ENCODE results near the gene BORA. TPM values are rescaled to one million over a fixed set of nuclear protein-coding genes. Genes with fewer than 3 reads are reported as not detected.
A peak's percentile ranks its signal among the peaks of the same experiment; 100 is the strongest.
"Not testable (repeated sequence)": the region's sequence is repeated elsewhere in the genome, so short reads cannot be mapped to it uniquely, and the experiment has no call there.

Gene BORA
- 32.1 and 37.0 TPM in 2 replicates for total RNA-seq (2014; rRNA removed; shearing (Covaris generic))

DNA sequence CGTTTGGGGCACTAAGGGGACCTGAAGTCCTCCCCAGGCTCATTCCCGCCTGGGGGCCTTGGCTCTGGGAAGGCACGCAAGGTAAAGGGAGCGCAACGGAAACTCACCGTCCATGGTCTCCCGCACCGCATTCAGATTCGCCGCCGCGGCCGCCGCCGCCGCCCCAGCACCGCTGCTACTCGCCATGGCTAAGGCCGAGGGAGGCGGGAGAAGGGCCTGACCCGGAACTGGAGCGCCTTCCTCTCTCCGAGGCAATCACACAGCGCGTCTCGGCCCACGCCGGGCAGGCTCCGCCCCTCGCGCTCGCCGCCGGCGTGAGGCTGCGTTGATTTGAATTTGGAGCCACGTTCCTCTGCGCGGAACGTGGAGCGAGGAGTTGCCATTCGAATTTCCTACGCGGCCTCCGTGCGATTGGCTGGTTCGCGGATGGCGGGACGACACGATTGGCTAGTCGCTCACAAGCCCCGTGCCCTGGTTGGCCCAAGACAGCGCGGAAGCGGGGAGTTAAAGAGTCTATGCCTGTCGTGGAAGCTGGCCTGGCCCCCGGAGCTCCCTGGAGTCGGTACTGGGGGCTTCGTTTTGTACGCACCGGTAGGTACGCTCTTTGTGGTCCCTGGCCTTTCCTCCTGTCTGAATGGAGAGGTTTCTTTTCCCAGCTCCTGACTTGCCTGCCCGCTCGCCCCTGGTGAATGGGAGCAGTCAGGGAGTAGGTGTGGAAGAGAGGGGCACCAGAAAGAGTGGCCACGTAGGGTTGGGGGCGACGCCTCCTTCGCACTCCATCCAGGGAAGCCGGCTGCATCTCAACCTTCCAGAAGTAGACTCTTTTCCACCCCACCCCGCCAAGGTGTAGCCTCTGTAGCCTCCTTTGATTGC lies at the start of gene BORA, which contains the start of gene MZT1:
BORA (plus strand) TSS at position 507 of the 873 bp plus-strand sequence. CDS start 1,018 bp downstream, outside the sequence.
MZT1 (minus strand) TSS at position 213 of the 873 bp plus-strand sequence; CDS start at position 186, 27 bp downstream.
- DNase-seq (ENCODE audit: low spot score): peak; percentile 96
- in situ Hi-C loops (cut with HindIII; ENCODE audit: low sequenced_read_pairs): no loop called here

- DNase-seq (ENCODE audit: low spot score): no peak
- in situ Hi-C loops (cut with HindIII; ENCODE audit: low sequenced_read_pairs): no loop called here
Measured at GRCh38 chr13:72678312-72678711, 49.4 kb upstream of the BORA start.

DNA sequence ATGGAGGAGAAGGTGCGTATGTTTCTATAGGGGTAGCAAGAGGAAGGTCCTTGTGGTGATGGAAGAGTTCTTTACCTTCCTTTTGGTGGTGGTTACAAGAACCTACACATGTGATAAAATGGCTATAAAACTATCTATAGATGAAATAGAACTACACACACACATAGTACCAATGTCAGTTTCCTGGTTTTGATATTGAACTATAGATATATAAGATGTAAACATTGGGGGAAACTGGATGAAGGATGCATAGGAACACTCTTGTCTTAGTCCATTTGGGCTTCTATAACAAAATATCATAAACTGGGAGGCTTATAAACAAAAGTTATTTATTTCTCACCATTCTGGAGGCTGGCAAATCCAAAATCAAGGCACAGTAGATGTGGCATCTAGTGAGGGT lies 47.4 kb upstream of the BORA start:
- no peak for DNase-seq (ENCODE audit: low spot score)
- in situ Hi-C loops (cut with HindIII; ENCODE audit: low sequenced_read_pairs): no loop called here

DNA sequence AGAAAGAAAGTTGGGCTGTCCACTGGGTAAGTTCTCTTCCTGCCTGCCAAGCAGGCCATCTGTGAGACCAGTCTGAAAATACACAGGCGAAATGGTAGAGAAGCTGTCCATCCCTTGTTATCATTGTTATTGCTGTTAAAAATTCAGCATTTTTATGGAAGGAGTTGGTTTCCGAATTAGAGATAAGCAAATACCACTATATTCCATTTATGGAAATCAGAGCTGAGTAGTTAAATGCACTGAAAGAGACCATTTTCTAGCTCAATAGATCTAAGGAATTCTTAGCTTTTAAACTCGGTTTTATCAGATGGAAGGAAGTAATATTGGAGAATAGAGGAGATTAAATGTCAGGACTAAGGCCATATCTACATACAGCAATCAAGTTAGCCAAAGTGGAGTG lies 41.0 kb upstream of the BORA start:
- DNase-seq (ENCODE audit: low spot score): no peak
- in situ Hi-C loops (cut with HindIII; ENCODE audit: low sequenced_read_pairs): no loop called here

DNA sequence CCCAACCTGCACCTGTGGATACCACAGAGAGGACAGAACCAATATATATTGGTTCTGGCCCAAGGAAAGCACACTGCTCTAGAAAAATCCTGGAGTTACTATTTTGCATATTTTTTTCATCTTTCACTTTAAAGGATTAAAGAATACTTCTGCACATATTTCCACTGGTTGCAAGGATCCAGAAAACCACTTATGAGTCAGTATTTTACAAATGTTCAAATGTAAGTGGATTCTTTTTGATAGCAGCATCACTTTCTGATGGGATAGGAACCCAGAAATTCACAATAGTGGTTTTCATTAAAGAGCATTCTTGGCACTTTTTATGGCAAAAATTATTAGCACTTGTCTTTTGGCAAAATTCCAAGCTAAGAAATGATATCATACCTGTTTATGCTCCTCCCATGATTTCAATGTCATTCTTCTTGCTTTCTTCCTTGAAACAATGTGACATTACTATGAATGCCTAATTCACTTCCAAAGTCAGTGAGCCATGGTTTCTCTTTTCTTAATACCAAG lies 38.5 kb upstream of the BORA start:
- in situ Hi-C loops (cut with HindIII; ENCODE audit: low sequenced_read_pairs): no loop called here
- no peak for DNase-seq (ENCODE audit: low spot score)

GRCh38 chr13:72692884-72693514 lies 34.7 kb upstream of the BORA start:
- in situ Hi-C loops (cut with HindIII; ENCODE audit: low sequenced_read_pairs): no loop called here
- DNase-seq (ENCODE audit: low spot score): no peak

- DNase-seq (ENCODE audit: low spot score): no peak
- in situ Hi-C loops (cut with HindIII; ENCODE audit: low sequenced_read_pairs): no loop called here
Measured at GRCh38 chr13:72693832-72694231, 33.9 kb upstream of the BORA start.

GRCh38 chr13:72694314-72694713 lies 33.4 kb upstream of the BORA start:
- DNase-seq (ENCODE audit: low spot score): no peak
- in situ Hi-C loops (cut with HindIII; ENCODE audit: low sequenced_read_pairs): no loop called here

GRCh38 chr13:72696579-72696978 lies 31.1 kb upstream of the BORA start:
- DNase-seq (ENCODE audit: low spot score): peak; percentile 43
- in situ Hi-C loops (cut with HindIII; ENCODE audit: low sequenced_read_pairs): no loop called here

GRCh38 chr13:72698164-72698563 lies 29.6 kb upstream of the BORA start:
- in situ Hi-C loops (cut with HindIII; ENCODE audit: low sequenced_read_pairs): no loop called here
- DNase-seq (ENCODE audit: low spot score): no peak

DNA sequence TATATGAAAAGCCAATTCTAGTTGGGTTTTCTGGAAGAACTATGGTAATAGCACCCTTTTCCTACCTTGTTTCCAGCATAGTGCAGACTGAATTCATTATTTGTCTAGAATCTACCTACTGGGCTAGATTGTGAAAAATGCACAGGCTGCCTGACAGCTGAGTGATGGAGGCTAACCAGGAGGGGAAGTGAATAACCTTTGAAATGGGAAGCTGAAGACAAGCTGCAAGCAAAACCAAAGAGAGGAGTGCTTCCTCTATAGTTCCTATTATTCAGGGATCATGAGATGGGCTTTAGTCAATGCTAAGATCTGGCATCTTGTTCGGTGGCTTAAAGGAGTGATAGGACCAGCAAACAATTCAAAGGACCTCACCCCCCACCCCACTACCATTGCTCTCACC lies 27.2 kb upstream of the BORA start:
- DNase-seq (ENCODE audit: low spot score): no peak
- in situ Hi-C loops (cut with HindIII; ENCODE audit: low sequenced_read_pairs): no loop called here

- in situ Hi-C loops (cut with HindIII; ENCODE audit: low sequenced_read_pairs): no loop called here
Measured at GRCh38 chr13:72716776-72717175, 10.9 kb upstream of the BORA start.

GRCh38 chr13:72726185-72726584 lies 1.5 kb upstream of the BORA start:
- in situ Hi-C loops (cut with HindIII; ENCODE audit: low sequenced_read_pairs); DNase-seq (ENCODE audit: low spot score): not testable (repeated sequence)

More at GRCh38 chr13:72716776-72717175, 10.9 kb upstream of the BORA start:
- no peak for DNase-seq (ENCODE audit: low spot score)

GRCh38 chr13:72726726-72727416 lies 852 bp upstream of the BORA start:
- in situ Hi-C loops (cut with HindIII; ENCODE audit: low sequenced_read_pairs): no loop called here
- peak; percentile 17 for DNase-seq (ENCODE audit: low spot score)

GRCh38 chr13:72728290-72728605 lies 525 bp downstream of the BORA start:
- no peak for DNase-seq (ENCODE audit: low spot score)
- in situ Hi-C loops (cut with HindIII; ENCODE audit: low sequenced_read_pairs): no loop called here

GRCh38 chr13:72737033-72737432 lies 9.3 kb downstream of the BORA start:
- DNase-seq (ENCODE audit: low spot score): no peak
- in situ Hi-C loops (cut with HindIII; ENCODE audit: low sequenced_read_pairs): no loop called here

DNA sequence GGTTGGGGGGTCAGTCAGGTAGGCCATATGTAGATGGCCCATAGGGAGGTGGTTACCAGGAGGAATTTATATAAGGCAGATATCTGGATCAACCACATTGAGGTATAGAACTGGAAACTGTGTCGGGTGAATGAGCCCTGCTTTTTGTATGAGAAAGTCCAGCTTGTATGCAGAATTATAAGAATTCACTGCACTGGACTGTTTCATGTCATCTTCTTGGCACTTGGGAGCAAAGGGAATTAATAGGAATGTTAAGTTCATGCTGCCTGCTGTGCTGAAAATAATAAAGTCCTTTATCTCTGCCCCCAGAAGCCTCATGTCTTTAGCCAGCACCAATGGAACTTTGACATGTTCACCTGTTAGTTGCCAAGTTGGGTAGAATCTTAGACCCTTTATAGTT lies 12.3 kb downstream of the BORA start:
- in situ Hi-C loops (cut with HindIII; ENCODE audit: low sequenced_read_pairs): no loop called here
- no peak for DNase-seq (ENCODE audit: low spot score)

- in situ Hi-C loops (cut with HindIII; ENCODE audit: low sequenced_read_pairs): no loop called here
- no peak for DNase-seq (ENCODE audit: low spot score)
Measured at GRCh38 chr13:72745260-72745659, 17.5 kb downstream of the BORA start.

GRCh38 chr13:72751220-72751619 lies 23.5 kb downstream of the BORA start:
- in situ Hi-C loops (cut with HindIII; ENCODE audit: low sequenced_read_pairs): no loop called here

GRCh38 chr13:72754111-72754510 lies 26.4 kb downstream of the BORA start:
- DNase-seq (ENCODE audit: low spot score): no peak

More at GRCh38 chr13:72751220-72751619, 23.5 kb downstream of the BORA start:
- DNase-seq (ENCODE audit: low spot score): no peak

More at GRCh38 chr13:72754111-72754510, 26.4 kb downstream of the BORA start:
- in situ Hi-C loops (cut with HindIII; ENCODE audit: low sequenced_read_pairs): no loop called here

Data from G401 (cell line).